NCI-H2107 (cell line): ENCODE data around the gene RASAL3.
"Not testable (repeated sequence)": the region's sequence is repeated elsewhere in the genome, so short reads cannot be mapped to it uniquely, and the experiment has no call there.

Experiments
- DNase-seq: peaks from one replicate; lab custom pipeline; 2025; lab: John Stamatoyannopoulos, UW

RASAL3 gene

DNA sequence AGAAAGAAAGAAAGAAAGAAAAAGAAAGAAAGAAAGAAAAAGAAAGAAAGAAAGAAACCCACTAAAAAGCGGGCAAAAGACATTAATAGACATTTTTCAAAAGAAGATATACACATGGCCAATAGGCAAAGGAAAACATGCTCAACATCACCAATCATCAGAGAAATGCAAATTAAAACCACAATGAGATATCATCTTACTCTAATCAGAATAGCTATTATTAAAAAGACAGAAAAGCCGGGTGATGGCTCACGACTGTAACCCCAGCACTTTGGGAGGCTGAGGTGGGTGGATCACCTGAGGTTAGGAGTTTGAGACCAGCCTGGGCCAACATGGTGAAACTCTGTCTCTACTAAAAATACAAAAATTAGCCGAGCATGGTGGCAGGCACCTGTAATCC lies 9.5 kb upstream of the RASAL3 start:
- DNase-seq, result not testable (repeated sequence)

DNA sequence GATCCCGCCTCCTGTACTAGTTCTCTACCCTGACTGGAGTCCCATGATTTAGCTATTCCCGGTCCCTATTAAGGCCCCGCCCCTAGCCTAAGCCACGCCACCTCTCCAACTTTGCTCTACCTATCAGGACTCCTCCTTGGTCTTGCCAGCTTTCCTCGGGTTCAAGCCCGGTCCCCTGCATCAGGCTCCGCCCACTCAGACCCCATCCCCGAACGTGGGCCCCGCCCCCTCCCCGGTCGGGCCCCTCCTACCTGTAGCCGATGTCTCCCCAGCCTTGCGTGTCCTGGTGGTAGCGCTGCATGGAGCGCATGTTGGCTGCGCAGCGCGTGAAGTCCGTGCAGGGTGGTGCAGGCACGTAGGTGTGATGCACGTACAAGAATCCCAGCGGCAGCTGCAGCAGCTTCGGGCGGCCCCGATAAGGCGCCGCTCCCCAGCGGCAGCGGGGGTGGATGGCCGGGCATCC lies 7.3 kb upstream of the RASAL3 start:
- DNase-seq, result no peak

DNA sequence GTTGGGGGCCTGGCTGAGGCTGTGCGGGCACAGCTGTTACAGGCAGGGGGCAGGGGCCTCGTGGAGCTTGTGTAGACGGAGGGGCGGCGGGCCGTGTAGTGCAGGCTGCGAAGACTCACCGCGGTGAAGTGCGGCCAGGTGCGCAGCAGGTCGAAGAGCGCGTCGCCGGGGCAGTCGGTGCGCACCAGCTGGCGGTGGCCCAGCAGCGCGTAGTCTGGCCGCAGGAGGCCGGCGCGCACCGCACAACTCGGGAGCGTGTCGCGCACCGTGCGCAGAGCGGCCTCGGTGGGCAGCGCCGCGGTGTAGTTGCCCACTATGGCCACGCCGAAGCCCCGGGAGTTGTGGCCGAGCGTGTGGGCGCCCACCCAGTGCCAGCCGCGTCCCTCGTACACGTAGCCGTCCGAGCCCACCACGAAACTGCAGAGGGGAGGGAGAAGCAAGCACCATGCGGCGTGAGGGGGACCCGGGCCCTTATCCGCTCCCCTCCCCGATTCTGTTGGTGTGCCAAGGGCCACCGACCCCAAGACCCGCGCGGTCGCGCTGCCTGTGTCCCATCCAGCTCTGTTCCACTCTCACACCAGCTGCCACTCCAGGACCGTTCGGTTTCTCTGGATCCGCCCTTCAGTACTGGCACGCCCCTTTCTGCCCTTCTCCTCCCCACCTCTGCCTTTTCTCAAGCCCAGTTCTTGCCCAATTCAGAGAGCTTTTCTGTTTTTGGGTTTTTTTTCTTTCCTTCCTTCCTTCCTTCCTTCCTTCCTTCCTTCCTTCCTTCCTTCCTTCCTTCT lies 5.4 kb upstream of the RASAL3 start:
- no peak for DNase-seq

DNA sequence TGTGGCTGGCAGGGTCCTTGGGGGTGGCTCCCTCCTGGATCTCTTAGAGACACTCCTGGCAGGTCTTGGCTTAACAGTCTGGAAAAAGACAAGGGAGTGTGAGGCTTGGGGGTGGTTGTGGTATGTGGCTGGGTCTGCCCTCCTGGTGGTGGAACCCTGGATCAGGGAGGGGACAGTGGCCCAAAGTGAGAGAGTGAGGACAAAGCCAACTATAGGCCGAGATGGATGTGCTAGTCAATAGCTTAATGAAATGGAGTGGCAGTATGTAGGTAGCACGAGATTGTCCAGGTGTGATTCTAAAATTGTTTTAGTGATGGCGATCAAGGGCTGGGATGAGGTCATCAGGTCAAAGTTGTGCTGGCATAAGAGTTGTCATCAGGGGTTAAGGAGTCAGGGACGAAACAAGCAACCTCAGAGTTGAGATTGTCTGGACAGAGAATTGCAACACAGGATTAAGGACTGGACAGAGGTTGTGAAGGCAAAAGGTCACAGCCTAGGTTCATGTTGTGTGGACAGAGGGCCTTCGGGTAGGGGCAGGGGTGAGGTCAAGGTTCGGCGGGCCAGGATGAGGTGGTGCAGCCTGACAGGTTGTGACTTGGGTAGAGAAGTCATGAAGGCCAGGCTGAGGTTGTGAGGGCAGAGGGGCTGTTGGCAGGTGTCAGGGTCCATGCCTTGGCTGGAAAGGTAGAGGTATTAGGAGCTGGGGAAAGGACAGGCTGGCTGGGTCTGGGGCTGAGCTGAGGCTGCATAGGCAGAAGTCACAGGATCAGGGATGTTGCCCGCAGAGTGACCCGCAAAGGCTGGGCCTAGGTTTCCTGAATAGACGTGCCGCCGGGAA lies 4.5 kb upstream of the RASAL3 start:
- DNase-seq, result no peak

DNA sequence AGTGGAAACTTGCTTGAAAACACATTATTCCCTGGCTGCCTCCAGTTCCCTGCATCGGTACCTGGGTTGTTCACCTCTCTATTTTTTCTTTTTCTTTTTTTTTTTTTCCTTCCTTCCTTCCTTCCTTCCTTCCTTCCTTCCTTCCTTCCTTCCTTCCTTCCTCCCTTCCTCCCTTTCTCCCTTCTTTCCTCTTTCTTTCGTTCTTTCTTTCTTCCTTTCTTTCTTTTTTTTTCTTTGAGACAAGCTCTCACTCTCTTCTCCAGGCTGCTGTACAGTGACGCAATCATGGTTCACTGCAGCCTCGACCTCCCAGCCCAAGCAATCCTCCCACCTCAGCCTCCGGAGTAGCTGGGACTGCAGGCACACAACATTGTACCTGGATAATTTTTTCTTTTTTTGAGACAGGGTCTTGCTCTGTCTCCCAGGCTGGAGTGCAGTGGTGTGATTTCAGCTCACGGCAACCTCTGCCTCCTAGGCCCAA lies 3.4 kb upstream of the RASAL3 start:
- no peak for DNase-seq

DNA sequence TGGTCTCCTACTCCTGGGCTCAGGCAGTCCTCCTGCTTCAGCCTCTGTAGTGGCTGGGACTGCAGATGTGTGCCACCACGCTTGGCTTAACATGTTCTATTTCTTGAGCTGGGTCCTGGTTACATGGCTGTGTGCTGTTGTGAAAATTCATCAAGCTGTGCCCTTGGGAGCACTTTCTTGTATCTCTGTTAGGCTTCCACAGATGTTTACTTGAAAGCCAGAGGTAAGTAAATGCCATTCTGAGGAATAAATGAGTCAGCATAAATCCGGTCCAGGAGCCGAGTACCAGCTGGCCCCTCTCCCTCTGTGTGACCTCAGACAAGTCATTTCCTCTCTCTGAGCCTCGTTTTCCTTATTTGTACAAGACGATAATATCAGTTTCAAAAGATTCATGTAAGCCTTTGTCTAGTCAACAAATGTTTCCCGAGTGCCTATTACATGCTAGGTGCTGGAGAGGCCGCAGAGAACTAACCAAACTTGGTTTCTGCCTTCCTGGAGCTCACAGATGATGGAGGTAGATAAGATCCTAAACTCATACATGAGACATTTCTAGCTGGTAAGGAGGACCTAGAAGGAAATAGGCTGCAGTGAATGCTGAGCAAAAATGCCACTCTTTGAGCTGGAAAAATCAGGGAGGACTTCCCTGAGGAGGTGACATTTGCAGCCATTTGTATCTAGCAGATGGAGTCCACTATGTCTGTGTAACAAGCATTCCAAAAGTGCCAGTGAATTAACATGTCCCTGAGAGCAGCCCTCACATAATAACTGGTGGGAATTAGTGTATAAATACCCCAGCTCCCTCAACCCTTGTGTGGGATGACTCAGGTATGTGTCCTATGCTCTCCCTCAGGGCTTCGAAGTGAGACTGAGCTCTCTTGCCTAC lies 2.7 kb upstream of the RASAL3 start:
- no peak for DNase-seq

DNA sequence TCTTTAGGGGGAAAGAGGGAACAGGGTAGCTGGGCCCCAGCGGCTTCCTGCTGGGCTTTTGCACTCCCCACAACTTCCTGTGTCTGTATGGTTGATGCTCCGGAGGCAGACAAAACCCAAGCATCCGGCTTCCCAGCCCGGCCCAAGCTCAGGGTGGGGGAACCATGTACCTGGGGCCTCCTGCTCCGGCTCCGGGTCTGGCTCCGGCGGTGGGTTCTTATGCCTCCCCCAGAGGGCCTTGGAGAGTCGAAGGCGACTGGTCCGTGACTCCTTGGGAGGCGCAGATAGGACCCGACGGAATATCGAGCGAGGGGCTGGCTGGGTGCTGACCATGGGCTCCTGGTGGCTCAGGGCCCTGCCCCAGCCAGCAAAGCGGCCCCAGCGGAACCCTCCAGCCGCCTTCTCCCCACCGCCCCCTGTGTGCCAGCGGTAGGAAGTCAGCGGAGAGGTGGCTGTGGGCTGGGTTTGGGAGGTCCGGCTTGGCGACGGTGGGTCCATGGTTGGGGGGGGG lies 428 bp downstream of the RASAL3 start:
- no peak for DNase-seq

DNA sequence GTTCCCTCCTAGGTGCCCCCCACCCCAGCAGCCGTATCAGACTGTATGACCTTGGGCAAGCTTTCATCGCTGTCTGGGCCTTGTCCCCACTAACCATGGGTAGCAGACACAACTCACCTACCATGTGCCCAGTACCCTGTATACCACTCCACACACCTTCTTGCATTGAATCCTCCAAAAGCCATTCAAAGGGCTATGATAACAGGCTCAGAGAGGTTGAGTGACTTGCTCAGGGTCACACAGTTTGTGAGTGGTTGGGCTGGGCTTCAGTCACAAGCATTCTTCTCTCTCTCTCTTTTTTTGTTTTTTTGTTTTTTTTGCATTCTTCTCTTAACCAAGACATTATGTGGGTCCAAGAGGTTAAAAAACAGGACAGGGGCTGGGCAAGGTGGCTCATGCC lies 2.6 kb downstream of the RASAL3 start:
- DNase-seq, result no peak

DNA sequence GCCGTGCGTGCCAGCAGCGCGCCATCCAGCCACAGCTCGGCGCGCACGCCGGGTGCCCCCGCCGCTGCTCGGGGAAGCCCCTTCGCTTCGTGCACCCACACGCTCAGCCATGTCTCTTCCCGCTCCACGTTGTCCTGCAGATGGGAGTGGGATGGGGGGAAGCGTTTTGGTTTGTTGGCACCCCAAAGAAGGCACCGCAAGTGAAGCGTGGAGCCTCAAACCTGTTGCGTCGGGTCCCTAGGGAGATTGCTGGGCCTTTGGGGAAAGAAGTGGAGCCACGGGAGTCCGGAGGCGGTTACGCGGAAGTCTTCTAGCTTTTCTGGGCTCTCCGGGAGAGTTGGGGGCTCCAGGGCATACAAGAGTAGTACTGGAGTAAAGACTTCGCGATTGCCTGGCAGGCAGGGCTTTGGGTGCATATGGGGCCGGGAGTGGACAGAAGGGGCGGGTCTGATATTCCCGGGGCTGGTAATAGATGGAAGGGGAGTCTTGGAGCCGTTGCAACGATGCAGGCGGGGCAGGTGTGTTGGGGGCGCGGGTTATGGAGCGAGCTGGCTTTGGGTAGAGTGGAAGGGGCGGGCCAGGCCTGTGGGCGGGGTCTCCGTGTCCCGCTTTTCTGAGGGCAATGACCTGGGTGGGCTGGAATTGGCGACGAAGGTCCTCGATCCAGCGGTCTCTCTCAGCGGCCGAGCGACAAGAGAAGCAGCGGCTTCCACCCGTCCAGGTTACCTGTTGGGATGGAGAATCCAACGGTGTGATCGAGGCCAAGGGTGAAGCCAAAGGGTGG lies 6.5 kb downstream of the RASAL3 start:
- DNase-seq, result no peak

DNA sequence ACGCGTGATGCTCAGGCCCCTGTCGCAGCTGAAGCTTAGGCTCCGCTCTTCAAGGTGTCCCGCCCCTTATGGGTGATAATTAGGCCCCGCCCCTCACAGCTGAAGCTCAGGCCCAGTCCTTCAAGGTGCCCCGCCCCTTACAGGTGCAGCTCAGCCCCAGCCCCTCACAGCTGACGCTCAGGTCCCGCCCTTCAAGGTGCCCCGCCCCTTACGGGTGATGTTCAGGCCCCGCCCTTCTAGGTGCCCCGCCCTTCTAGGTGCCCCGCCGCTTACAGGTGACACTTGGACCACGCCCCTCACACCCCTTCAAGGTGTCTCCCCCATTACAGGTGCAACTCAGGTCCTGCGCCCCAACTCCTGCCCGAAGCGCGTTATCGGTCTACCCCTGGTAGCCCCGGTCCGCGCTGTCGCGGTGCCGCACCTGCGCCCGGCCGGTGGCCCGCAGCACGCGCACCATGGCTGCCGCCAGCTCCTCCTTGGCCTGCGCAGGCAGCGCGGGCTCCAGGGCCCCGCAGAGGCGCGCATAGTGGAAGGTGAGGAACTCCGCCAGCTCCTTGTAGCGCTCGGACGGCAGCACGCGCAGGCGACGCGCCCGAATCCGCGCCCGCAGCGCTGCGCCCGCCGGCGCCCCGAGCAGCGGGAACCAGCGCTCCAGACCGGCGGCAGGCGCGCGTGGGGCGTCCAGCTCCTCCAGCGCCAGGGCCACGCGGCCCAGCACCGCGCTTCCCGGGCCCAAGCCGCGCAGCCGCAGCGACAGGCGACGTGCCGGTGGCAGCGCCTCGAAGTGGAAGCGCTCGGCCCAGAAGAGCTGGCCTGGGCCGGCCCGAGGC lies 7.3 kb downstream of the RASAL3 start:
- DNase-seq, result no peak

DNA sequence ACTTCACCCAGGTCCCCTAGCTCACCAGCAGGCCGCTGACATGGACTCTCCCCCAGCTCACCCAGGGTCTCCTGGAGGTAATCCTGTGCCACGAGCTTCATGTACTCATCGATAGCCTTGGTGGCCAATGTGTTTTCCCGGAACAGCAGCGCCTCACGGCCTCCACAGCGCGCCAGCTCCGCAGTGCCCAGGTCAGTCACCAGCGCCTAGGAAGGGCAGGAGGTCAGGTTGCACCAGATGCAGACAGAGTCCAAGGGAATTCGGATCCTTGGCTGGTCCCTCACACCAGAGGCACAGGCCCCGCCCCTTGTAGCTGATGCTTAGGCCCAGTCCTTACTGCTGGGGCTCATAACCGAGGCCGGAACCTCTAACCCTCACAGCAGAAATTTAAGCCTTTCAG lies 7.9 kb downstream of the RASAL3 start:
- DNase-seq, result no peak

DNA sequence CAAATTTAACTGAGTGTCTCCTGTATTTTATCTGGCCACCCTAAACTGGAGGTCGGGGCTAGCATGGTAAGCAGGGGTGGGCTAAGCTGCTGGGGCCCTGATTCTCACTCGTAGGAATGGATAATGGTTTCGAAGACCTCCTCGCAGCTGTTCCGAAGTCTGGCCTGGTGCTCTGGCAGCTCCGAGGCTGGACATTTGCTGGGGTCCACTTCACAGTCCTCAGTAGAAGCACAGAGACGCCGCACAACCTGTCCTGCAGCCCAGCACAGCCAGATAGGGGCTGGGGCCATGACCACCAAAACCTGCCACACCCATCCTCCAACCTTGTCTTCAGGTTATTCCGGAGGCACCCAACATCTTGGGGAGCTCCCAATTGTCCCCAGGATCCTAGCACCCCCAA lies 8.3 kb downstream of the RASAL3 start:
- DNase-seq, result no peak

DNA sequence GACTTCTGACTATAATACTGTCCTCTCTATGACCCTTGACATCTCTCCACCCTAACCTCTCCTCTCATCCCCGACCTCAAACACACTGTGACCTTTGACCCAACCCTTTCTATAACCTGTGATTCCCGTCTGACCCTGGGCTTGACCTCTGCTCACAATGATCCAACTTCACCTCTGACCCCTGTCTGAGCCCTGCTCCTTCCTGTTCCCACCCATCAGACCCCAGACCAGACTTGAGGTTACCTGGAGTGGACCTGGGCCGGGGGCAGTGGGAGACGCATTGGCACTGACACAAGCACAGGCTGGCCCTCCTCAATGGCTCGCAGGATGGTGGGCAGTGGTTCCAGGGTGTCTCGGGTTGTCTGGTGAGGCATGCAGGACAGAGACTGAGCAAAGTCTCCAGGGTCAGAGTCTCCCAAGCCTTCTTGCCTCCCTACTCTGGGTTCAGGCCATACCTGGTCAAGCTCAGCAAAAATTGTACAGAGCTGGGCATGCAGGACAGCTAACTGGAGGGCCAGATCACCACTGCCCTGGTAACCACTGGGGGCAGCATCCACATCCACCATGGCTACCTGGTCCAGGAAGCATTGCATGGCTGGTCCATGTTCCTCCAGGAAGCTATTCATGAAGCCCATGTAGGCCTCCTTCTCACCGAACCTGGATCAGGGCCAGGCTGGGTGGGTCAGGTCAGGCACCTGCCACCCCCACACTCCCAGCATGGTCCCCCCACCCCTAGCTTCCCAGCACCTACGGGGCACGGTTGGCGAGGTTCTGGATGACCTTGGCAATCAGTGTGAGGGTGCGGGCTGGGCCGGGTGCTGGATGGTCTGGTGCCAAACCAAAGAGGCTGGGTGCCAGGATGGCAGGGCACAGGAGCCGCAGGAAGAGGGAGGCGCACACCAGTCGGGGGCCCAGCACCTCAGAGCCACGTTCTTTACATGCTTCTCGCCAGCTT lies 10.2 kb downstream of the RASAL3 start:
- no peak for DNase-seq

DNA sequence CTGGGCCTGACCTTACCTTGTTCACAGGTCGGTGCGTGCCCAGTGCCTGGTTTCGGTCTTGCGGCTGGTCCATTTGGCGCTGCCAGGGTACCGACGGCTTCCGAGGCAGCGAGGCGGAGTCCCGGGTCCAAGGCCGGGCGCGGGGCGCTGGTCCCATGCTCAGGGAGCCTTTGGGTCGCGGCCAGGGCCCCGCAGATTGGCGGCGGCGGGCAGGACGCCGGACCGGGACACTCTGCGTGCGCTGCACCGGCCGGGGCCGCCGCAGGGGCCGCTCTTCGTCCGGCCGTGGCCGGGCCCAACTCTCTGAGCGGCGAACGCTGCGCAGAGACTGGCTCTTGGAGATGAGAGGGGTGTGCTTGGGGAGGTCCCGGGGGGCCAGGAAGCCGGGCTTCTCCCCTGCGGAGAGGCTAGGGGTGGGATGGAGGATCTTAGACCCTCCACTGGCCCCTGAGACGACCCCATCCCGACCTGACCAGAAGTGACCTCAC lies 11.2 kb downstream of the RASAL3 start:
- no peak for DNase-seq

DNA sequence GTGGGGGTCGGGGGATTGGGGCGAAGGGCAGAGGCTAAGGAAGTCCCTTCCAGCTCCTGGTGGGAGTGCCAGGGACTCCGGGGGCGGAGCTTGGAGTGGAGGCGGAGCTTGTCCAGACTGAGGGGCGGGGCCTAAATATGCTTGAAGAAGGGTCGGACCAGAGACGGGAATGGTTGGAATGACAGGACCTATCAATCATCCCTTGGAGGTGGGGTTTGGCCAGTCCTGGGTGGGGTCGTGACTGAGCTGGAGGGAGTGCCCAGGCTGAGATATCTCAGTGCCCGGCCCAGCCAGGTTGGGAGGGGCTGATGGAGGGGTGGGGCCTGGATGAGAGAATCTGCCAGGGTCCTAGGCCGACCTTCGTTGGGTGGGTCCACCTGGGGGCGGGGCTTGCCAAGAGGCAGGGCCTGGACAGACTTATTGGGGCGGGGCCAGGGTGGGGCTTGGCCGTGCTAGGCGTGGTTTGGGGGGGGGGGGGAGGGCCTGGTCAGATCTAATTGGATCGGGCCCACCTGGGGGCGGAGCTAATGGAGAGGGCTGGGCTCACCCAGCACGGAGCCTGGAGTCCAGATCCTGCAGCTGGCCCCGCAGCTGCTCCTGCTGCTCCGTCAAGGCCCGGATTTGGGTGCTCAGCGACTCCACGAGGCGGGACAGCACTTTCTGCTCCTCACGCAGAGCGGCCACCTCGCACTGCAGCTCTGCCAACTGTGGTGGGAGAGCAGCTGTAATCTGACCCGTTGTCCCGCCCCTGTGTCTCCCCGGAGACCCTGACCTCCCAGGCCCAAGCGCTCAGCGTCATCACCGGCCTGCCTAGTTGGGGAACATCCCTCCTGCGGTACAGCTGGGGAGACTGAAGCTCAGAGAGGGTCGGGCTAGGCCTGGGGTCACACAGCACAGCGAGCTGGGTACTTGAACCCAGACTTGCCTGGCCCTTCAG lies 12.0 kb downstream of the RASAL3 start:
- no peak for DNase-seq

DNA sequence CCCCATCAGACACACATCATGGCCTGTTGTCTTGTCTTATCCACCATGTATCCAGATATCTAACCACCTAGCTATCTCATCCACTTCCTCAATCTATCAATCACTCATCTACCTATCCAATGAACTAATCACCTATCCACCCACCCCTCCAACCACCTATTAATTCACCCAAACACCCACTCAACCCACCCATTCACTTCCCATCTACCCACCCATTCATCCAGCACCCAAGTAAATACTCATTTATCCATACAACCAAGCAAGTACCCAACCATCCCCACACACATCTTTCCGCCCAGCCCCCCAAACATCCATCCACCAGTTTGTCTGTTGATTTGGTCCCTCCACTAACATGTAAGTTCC lies 13.8 kb downstream of the RASAL3 start:
- no peak for DNase-seq

DNA sequence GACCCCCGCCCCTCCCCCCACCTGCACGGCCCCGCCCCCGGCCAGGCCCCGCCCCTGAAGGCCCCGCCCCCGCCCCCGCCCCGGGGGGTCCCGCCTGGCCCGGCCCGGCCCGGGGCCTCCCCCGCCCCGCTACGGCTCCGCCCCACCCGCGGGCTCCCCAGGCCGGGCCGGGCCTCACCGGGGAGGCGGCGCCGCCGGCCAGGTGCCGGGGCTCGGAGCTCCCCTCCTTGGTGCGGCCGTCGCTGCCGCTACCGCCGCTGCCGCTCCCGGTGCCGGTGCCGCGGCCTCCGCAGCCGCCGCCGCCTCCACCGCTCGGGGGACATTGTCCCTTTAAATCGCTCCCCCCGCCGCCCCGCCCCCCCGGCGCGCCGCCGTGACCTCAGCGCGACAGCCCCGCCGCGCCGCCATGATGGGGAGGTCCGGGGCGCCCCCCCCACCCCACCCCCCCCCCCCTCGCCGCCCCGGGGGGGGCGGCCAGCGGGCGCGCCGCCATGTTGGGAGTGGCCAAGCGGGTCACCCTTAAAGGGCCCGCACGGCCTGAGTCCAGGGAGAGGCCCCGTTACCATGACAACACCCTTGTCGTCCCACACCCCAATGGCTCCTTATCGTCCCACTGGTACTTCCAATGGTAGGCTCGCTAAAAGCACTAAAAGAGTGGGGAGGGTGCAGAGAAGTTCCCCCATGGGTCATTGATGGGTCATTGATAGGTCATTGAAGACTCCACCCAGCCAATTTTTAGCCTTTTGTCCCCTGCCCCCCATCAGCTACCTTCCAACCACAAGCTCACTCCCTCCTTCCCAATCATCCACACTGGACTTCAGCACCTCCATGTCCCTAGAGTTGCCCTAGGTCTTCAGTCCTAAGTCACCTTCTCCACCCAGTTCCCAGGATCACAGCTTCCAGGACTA lies 14.5 kb downstream of the RASAL3 start, which contains the start of gene WIZ:
Gene WIZ (minus strand): TSS at position 337 of the 908 bp plus-strand sequence. CDS start 1,649 bp downstream, outside the sequence.
- no peak for DNase-seq
